CD4-positive, alpha-beta T cell treated with Interleukin-17A for 4 hours (primary cell): ENCODE results near the gene E2F2.

ENCODE experiments used
- DNase-seq: peaks from one replicate; pipeline ENCODE4 v3.0.0-alpha.2; 2020; ENCODE audit warnings: mixed read lengths

The E2F2 gene

DNA sequence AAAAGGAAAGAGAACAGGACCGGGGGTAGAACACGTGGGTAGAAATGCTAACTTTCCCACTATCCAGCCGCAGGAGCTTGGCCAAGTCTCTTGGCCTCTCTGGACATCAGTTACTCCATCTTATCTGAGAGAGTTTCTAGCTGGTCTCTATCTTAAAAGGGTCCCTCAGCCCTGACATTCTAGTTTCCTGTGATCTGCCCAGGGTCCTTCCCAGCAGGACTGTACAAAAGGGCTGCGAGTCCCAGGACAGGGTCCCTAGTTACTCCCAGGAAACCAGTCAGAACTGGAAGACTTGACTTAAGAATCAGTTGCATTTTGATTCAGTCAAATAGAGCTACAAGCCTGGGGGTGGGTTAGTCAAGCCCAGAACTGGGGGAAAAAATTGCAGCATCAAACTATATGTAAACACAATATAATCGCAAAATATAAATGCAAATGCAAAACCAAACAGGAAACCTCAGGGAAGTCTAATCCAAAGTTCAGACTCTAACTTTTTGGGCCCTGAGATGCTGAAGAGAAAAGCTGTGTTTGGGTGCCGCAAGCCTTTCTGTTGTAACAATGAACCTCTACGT is 49.9 kb downstream of the E2F2 start:
- no peak for DNase-seq

- DNase-seq = no peak
These were observed 50.6 kb downstream of the E2F2 start for GRCh38 chr1:23480187-23481025.

- DNase-seq = no peak
These were observed 51.4 kb downstream of the E2F2 start for GRCh38 chr1:23479666-23479941.

GRCh38 chr1:23478896-23479665 is 52.0 kb downstream of the E2F2 start:
- DNase-seq = no peak

GRCh38 chr1:23477359-23478144 is 53.5 kb downstream of the E2F2 start:
- no peak for DNase-seq

GRCh38 chr1:23475641-23476040 is 55.4 kb downstream of the E2F2 start:
- no peak for DNase-seq

- DNase-seq = no peak
These were observed 55.9 kb downstream of the E2F2 start for GRCh38 chr1:23475134-23475628.

DNA sequence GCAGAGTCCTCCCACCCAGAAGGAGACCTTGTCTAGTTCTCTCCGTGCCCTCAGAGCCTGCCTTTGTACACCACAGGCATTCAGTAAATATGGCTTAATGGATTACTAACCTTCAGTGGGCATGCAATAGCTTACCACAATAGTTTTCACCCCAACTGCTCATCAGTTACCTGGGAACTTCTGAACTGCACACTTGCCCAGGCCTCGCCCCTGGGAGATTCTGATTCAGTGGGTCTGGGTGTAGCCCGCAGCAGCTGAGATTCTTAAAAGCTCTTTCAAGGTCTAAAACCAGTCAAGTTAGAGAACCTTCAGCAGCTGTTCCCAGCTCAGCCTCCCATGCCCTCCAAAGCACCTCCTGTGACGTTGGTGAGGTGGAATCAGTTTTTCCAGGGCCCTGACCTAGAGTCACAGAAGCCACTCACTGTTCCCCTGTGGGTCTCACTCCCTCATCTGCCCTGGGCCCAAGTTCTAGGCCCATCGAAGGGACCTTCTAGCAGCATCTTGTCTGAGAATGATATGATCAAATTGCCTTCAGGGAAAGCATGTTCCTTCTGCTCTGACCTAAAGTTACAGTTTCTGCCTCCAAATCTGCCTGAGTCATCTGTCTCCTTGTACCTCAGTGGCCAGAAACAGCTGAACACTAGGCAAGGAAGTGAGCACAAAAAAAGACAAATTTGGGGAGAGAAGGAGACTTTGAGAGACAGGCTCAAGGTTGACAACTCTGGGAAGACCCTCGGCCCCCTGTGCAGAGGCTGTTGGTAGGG is 57.8 kb downstream of the E2F2 start:
- no peak for DNase-seq

DNA sequence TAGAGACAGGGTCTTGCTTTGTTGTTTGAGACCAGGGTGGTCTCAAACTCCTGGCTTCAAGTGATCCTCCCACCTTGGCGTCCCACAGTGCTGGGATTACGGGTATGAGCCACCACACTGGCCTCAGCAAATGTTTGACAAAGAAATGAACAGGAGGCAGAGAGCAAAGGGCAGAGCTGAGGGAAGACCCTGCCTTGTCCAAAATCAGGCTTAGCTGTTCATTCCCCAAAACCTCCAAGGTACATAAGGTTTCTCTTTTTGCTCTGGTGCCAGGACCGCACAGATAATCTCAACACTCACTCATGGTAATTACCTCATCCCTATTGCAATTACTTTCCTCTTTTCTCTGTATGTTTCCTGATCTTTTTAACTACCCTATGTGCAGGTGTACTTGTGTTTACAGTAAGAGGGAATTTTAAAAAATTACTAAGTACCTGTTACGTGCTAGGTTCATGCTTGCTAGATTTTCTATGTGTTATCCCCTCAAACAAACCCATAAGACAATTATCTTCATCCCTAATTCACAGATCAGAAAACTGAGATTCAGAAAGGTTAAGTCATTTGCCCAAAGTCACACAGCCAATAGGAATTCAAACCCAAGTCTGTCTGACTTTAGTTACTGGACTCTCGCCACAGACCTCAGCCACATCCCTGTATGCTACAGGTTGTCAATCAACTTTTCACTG is 58.5 kb downstream of the E2F2 start:
- no peak for DNase-seq

DNA sequence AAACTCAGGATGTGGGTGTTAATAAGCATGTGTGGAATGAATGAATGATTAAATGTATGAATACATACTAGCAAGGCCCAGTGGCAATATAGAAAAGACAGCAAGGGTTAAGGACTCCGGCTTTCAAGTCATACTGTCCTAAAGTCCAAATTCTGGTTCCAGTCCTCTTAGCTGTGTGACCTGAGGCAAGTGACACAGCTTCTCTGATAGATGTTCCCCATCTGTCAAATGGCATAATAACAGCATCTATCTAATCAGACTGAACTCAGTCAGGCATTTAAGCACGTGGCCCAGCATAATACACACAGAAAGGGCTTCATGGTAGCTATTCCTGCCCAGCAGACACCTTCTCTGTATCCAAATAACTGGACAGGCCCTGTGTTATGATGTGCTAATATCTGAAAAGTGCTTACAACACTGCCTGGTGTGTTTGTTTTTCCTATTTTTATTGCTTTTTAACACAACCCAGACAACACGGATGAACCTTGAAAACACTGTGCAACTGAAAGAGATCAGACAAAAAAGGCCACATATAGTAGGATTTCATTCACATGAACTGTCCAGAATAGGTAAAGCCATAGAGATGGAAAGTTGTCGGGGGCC is 59.5 kb downstream of the E2F2 start:
- DNase-seq = no peak

GRCh38 chr1:23470282-23471070 is 60.6 kb downstream of the E2F2 start:
- DNase-seq = no peak

DNA sequence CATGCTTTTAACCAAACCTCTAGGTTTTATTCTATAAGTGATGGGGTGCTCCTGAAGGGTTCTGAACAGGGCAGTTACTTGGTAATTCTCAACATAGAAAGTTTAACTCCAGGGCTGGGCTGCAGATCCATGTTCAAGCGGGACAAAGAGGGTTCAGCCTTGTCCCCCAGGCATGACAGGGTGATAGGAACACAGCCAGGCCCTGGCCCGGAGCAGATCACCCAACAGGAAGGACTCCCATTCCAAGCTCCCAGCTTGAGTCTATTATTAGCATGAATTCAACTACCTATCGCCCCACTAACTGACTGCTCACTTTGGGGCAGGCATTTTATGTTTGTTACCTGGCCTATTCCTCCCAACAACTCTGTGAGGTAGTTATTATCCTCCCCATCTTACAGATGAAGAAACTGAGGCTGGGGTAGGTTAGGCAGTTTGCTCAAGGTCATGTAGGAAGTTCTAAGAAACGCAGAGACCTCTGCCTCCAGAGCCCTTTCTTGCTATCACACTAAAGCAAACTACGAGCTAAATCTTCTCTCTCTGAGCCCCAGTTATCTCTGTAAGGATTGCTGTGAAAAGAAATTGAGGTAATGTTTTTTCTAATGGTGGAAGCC is 61.6 kb downstream of the E2F2 start:
- DNase-seq = no peak

- DNase-seq = no peak
These were observed 64.5 kb downstream of the E2F2 start for GRCh38 chr1:23466423-23466989.

DNA sequence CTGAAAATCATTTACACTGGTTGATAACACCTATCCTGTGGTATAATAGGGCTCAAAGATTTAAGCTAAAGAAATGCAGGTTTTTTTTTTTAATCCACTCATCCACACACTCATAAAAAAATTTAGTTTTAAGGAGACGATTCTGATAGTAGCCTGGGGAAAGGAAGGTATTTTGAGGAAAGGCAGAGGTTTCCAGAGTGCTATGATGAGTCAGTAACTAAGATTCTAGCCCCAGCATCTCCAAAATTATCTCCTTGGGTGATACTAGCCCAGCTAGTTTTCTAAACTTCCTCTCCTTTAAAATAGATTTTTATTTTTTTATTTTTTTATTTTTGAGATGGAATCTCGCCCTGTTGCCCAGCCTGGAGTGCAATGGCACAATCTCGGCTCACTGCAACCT is 67.7 kb downstream of the E2F2 start:
- no peak for DNase-seq

GRCh38 chr1:23462766-23463165 is 68.3 kb downstream of the E2F2 start:
- no peak for DNase-seq

- DNase-seq = no peak
These were observed 70.0 kb downstream of the E2F2 start for GRCh38 chr1:23461050-23461449.

DNA sequence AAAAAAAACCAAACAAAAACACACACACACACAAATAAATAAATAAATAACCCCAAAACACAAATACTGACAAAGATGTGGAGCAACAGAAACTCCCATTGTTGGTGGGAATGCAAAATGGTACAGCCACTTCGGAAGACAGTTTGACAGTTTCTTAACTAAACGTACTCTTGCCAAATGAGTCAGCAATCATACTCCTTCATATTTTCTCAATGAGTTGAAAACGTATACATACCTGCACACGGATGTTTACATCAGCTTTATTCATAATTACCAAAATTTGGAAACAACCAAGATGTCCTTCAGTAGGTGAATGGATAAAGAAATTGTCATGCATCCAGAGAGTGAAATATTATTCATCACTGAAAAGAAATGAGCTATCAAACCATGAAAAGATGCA is 70.5 kb downstream of the E2F2 start:
- no peak for DNase-seq

- no peak for DNase-seq
These were observed 71.7 kb downstream of the E2F2 start for GRCh38 chr1:23459338-23459757.
